HG03196 (cell line): ENCODE measurements around the gene LTK.

Experiments
- ATAC-seq: cut with Tn5 transposase; IDR thresholded peaks from one replicate; pipeline ENCODE4 v1.9.1; 2021; ENCODE audit not compliant: unreplicated experiment

LTK gene

GRCh38 chr15:41535544-41535943 lies 21.9 kb upstream of the LTK start:
- ATAC-seq: no peak

DNA sequence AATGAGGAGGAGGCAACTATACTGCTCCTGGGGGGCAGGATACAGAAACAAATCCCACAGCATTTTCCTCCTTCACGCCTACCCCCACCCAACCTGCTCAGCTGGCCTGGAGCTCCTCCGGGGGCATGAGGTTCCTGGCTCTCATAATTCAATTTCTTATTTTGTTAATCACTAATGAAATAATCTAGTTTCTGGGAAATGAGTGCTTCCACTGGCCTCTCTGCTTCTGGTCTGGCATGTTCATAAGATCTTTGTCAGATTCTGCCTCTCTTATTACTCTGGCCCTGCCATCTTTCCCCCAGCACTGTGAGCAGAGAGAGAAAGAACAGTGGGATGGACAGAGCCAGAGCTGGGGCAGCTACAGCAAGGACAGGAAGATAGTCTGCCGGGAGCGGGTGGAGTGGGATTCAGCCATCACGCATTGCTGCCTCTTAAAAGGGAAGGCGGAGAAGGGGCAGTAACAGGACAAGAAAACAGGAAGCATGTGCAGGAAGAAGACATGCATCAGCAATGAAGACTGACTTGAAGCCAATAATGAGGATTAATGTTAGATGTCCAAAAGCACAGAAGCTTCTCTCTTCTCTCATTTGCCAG lies 16.8 kb upstream of the LTK start:
- ATAC-seq: no peak

DNA sequence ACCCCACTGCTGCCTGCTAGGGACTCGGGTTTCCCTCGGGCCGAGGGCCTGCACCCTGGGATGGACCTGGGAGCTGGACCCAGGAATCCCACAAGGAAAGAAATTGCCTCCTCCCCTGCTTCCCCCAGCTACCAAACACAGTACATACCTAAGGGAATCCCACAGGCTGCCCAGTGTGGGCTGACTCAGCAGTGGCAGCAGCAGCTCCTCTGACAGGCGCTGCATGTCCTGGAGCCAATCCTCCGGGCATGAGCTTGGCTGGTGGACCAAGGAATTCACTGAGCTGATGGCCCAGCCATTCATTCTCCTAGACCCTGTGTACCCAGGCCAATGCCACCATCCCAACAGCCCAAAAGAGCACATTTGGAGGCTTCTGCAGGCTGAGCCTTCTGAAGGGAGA lies 9.5 kb upstream of the LTK start:
- no peak for ATAC-seq

DNA sequence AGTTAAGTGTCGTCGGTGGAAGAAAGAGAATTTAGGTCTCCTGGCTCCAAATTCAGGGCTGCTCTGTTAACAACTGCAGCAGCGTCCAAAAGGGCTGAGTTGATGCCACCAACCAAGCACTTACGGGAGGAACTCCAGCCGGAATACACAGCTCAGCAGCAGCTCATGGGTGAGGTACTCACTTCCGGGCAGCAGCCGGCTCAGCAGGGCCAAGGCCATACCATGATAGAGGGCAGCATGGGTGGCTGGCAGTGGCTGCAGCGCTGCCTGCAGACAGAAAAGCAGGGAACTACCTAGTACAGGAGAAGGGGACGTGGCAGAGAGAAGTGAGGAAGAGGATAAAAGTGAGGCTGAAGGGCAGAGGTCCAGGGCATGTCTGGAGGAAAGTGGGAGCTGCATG lies 8.0 kb upstream of the LTK start:
- ATAC-seq: no peak

DNA sequence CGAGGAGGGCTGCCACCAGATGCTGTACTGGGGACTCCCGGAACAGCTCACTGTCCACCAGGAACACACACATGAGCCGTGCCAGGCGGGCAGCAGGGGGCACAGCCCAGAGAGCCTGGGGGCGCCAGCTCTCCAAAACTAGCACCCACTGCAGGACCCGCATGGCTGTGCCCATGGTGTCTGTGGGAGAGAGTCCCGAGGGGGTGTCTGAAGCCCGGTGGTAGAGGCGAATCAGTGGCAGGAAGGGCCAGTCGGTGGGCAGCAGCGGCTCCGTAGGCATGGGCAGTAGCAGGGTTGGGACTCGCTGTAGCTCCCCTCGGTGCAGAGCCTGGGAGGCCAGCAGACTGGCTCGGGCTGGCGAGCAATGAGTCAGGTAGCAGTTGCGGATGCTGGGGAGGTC lies 7.0 kb upstream of the LTK start:
- no peak for ATAC-seq

- no peak for ATAC-seq
Observed at GRCh38 chr15:41517895-41518449, 4.3 kb upstream of the LTK start.

GRCh38 chr15:41512940-41513505 lies 604 bp downstream of the LTK start:
- ATAC-seq: no peak

DNA sequence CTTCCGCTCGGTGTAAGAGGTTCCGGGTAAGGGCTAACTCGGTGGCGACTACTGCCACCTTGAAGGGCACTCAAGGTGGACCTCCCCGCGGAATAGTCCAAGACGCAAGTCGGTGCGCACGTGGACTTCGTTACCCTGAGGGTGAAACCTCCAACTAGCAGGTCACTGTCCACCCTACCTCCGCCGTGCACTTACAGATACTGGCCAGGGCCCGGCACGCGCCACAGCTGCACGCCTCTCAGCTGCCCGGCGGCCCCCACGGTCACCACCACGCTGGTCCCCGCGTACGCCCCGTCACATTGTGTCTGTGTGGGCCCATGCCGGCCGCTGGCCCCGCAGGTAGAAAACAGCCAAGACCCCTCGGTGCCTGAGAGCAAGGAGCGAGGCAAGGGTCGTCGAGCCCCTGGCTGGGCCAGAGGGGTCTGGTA lies 1.1 kb downstream of the LTK start:
- no peak for ATAC-seq

GRCh38 chr15:41511899-41512369 lies 1.7 kb downstream of the LTK start:
- no peak for ATAC-seq

- no peak for ATAC-seq
Observed at GRCh38 chr15:41511331-41511898, 2.2 kb downstream of the LTK start.

- no peak for ATAC-seq
Observed at GRCh38 chr15:41510728-41511127, 2.9 kb downstream of the LTK start.

DNA sequence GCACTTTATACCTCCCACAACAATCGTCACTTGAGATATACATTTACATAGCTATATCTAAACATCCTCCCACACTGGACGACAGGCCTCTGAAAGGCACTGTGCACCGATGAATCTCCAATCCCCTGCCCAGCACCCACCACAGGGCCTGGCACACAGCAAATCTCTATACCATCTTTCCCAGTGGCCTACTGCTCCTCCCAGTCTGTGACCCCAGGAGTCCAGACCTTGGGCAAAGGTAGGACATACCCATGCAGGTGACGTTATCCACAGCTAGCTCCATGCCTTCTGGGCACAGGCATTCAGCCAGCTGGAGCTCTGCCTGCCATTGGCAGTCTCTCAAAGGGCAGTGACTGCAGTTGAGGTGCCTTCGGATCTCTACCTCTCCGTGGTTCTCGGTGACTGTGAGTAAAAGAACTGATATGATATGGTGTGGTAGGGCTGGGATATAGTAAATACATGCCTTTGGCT lies 5.8 kb downstream of the LTK start:
- no peak for ATAC-seq

DNA sequence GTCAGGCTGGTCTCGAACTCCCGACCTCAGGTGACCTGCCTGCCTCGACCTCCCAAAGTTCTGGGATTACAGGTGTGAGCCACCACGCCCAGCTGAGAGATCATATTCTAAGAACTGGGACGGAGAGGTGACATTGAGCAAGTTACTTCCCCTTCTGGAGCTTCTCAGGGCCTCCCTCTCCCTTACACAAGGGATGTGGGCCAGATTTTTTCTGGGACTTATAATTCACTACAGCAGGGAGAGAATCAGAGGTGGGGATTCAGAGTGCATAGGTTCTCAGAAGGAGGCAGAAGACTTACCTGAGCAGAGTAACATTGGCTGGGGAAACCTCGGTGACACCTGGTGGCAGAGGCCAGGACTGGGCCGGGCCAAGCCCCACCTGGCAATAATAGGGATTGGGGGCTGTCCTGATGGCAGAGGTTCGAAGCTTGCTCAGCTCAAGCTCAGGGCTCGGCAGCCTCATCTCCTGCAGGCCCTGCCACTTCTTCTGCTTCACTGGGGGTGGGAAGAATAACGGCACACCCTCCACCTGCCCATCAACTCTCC lies 6.8 kb downstream of the LTK start:
- ATAC-seq: no peak

DNA sequence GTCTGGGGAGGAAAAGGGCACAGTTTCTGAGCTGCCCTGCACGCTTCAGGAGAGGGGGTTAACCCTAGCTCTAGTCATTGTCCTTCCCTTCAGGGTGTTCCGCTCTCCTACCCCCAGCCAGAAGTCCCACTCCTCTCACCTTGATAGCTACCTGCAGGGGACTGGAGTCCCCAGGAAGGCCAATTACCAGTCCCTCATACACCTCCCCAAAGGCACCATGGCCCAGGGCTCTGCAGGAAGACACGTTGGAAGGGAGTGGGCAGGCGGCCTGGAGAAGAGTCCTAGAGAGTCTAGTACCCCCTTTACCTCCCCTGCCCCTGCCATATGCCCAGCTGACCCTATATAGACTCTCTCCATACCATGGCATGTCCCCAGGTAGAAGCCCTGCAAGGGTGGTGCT lies 7.9 kb downstream of the LTK start:
- no peak for ATAC-seq

DNA sequence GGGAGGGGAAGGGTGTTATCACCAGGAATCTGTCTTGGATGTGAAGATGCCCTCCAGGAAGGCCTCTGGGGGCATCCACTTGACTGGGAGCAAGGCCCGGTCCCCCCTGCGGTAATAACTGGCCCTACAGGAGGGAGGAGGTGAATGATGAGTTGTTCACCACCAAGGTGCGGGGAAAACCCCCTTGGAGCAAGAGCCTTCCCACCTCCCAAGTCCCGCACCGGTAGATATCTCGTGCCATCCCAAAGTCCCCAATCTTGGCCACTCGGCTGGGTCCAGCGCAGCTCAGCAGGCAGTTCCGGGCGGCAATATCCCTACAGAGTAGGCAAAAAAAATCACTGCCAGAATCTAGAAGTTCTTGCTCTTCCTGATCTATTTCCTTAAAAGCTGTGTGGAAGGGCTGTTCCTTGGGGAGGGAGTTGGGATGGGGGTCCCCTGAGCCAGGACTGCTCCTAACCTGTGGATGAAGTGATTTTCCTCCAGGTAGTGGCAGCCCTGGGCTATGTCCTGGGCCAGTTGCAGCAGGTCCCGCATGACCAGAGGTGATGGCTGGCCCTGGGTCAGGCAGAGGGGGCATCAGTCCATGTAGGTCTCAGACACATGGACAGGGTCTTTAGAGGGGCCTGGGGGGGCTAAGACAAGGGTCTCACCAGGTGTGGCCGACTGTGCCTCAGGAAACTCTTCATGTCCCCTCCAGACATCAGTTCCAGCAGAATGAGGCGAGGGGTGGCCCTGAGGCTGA lies 8.7 kb downstream of the LTK start:
- no peak for ATAC-seq

- ATAC-seq: no peak
Observed at GRCh38 chr15:41503669-41504010, 10.0 kb downstream of the LTK start.

DNA sequence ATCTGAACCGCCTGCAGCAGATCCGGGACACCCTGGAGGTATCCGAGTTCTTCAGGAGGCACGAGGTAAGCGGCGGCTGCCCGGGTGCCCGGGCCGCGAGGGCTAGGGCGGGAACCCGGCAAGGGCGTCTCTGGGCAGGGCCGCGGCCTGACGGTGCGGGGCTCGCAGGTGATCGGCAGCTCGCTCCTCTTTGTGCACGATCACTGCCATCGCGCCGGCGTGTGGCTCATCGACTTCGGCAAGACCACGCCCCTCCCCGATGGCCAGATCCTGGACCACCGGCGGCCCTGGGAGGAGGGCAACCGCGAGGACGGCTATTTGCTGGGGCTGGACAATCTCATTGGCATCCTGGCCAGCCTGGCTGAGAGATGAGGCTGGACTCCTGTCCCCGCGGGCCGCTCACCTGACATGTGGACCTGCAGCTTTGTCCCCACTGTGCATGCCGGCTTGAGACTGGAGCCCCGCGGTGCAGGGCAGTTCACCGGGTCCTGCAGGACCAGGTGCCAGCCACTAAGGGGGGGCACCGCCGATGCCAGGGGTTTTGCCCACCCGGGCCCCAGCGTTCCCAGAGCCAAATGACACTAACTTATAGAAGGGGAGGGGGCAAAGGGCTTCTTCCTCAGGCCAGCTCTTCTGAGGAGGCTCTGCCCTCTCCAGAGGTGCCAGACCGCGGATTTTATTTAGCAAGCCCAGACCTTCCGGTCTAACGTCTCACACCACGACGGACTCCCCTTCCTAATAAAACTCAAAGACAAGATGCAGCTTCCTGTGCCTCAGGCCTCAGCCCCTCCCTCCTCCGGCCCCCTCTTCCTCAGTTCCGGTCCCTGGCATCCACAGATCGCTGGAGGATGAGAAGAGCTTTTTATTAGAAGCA lies 10.6 kb downstream of the LTK start:
- ATAC-seq: no peak

GRCh38 chr15:41501931-41502794 lies 11.5 kb downstream of the LTK start:
- ATAC-seq: no peak

- ATAC-seq: no peak
Observed at GRCh38 chr15:41501191-41501917, 12.3 kb downstream of the LTK start.
